Nephron (organoid): ENCODE data around the gene TNS3.

Source experiments
- H3K27ac Mint-ChIP-seq, 3 experiments: 2 replicates each; pipeline ENCODE4 v1.8.0; 2020; ENCODE audit warnings: mixed read lengths in 3 of 3, mild to moderate bottlenecking in 2 of 3, moderate library complexity in 1 of 3
- H3K27me3 Mint-ChIP-seq: 2 replicates; pipeline ENCODE4 v1.8.0; 2021; ENCODE audit warnings: low read depth, mild to moderate bottlenecking, moderate library complexity, mixed read lengths
- H3K36me3 Mint-ChIP-seq: 2 replicates; pipeline ENCODE4 v1.8.0; 2020; ENCODE audit warnings: low read depth, mixed read lengths
- H3K4me1 Mint-ChIP-seq: 2 replicates; pipeline ENCODE4 v1.8.0; 2020; ENCODE audit warnings: mixed read lengths
- H3K4me3 Mint-ChIP-seq, 3 experiments: 2 replicates each; pipeline ENCODE4 v1.8.0; 2020; ENCODE audit warnings: mild to moderate bottlenecking in 3 of 3, mixed read lengths in 3 of 3, moderate library complexity in 2 of 3
- H3K9me3 Mint-ChIP-seq: 2 replicates; pipeline ENCODE4 v1.8.0; 2020; ENCODE audit warnings: mixed read lengths
- CTCF ChIP-seq, 3 experiments: fragments of 200-600 bp; sonication (generic); IDR thresholded peaks; one replicate each; pipeline ENCODE4 v1.5.0; 2021; ENCODE audit warnings: antibody characterized with exemption in 3 of 3; ENCODE audit not compliant: unreplicated experiment in 3 of 3

TNS3 gene

GRCh38 chr7:47531584-47532492, 50.1 kb downstream of the TNS3 start:
- peaks cover 7% of the 10 kb centered on the region for H3K9me3 Mint-ChIP-seq
- no peak overlapping the region for H3K4me3 Mint-ChIP-seq
- H3K4me1 Mint-ChIP-seq = peaks cover 24% of the 10 kb centered on the region
- no peak overlapping the region for H3K27ac Mint-ChIP-seq
- H3K27me3 Mint-ChIP-seq = peaks cover 10% of the 10 kb centered on the region
- H3K36me3 Mint-ChIP-seq = peaks cover 39% of the 10 kb centered on the region
- TF ChIP-seq CTCF (IDR thresholded peaks at IDR 0.05; ENCODE audit: unreplicated experiment in 3 of 3) = no peak

- H3K27ac Mint-ChIP-seq = peak overlapping the region in 1 of 3 experiments; percentile 52
- peaks cover 57% of the 10 kb centered on the region for H3K36me3 Mint-ChIP-seq
- TF ChIP-seq CTCF (IDR thresholded peaks at IDR 0.05; ENCODE audit: unreplicated experiment in 3 of 3) = no peak
- H3K27me3 Mint-ChIP-seq = no peaks in the 10 kb centered on the region
- H3K9me3 Mint-ChIP-seq = peaks cover 7% of the 10 kb centered on the region
- no peak overlapping the region for H3K4me3 Mint-ChIP-seq
- peaks cover 9% of the 10 kb centered on the region for H3K4me1 Mint-ChIP-seq
Measured at GRCh38 chr7:47529826-47530555, 51.9 kb downstream of the TNS3 start.

GRCh38 chr7:47529405-47529804, 52.5 kb downstream of the TNS3 start:
- Mint-ChIP-seq H3K27me3 (no peaks in the 10 kb centered on the region), H3K27ac (peak overlapping the region in 2 of 3 experiments; percentile 42 to 80), H3K4me3 (no peak overlapping the region), H3K36me3 (peaks cover 60% of the 10 kb centered on the region), H3K9me3 (peaks cover 7% of the 10 kb centered on the region), H3K4me1 (peaks cover 3% of the 10 kb centered on the region)
- TF ChIP-seq CTCF (IDR thresholded peaks at IDR 0.05; ENCODE audit: unreplicated experiment in 3 of 3) = no peak

GRCh38 chr7:47528471-47528870, 53.4 kb downstream of the TNS3 start:
- peaks cover 68% of the 10 kb centered on the region for H3K36me3 Mint-ChIP-seq
- H3K9me3 Mint-ChIP-seq = peaks cover 7% of the 10 kb centered on the region
- no peak overlapping the region for H3K4me3 Mint-ChIP-seq
- TF ChIP-seq CTCF (IDR thresholded peaks at IDR 0.05; ENCODE audit: unreplicated experiment in 3 of 3) = no peak
- H3K27ac Mint-ChIP-seq = peak overlapping the region in 2 of 3 experiments; percentile 42 to 80
- no peaks in the 10 kb centered on the region for H3K27me3 Mint-ChIP-seq
- no peaks in the 10 kb centered on the region for H3K4me1 Mint-ChIP-seq

- TF ChIP-seq CTCF (IDR thresholded peaks at IDR 0.05; ENCODE audit: unreplicated experiment in 3 of 3) = no peak
- Mint-ChIP-seq H3K36me3 (peaks cover 80% of the 10 kb centered on the region), H3K27me3 (no peaks in the 10 kb centered on the region), H3K4me3 (no peak overlapping the region), H3K27ac (no peak overlapping the region), H3K9me3 (peaks cover 7% of the 10 kb centered on the region), H3K4me1 (peaks cover 8% of the 10 kb centered on the region)
Measured at GRCh38 chr7:47526466-47526865, 55.4 kb downstream of the TNS3 start.
